Measurements from ENCODE around the gene GOLPH3.
"Not testable (repeated sequence)": the region's sequence is repeated elsewhere in the genome, so short reads cannot be mapped to it uniquely, and the experiment has no call there.

Gene GOLPH3

DNA sequence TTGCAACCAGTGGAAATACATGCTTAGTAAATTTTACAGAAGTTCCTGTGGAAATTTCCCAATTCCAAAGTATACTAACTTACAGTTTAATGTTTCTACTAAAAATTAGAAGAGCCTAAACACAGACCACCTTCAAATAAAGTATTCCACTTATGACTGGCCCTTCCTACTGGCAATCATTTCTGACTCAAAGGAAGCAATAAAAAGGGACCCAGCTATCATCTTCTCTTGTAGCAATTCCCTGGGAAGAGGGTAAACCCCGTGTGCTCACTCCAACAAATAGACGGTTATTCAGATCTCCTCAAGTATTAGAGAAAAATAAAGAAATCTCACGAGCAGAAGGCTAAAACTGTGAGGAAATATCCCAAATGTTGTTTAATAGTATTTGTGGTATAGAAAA, 43.3 kb downstream of the GOLPH3 start:
- in situ Hi-C loops (cut with HindIII; ENCODE audit: low sequenced_read_pairs), result no loop called here
- TF ChIP-seq, protein P1, sequence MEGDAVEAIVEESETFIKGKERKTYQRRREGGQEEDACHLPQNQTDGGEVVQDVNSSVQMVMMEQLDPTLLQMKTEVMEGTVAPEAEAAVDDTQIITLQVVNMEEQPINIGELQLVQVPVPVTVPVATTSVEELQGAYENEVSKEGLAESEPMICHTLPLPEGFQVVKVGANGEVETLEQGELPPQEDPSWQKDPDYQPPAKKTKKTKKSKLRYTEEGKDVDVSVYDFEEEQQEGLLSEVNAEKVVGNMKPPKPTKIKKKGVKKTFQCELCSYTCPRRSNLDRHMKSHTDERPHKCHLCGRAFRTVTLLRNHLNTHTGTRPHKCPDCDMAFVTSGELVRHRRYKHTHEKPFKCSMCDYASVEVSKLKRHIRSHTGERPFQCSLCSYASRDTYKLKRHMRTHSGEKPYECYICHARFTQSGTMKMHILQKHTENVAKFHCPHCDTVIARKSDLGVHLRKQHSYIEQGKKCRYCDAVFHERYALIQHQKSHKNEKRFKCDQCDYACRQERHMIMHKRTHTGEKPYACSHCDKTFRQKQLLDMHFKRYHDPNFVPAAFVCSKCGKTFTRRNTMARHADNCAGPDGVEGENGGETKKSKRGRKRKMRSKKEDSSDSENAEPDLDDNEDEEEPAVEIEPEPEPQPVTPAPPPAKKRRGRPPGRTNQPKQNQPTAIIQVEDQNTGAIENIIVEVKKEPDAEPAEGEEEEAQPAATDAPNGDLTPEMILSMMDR (IDR thresholded peaks at IDR 0.05; ENCODE audit: low read depth, low read length), result no peak
- DNase-seq (ENCODE audit: low read depth, low spot score), result no peak
- H3K4me3 ChIP-seq (ENCODE audit: low read depth, low read length), result no peak overlapping the region

DNA sequence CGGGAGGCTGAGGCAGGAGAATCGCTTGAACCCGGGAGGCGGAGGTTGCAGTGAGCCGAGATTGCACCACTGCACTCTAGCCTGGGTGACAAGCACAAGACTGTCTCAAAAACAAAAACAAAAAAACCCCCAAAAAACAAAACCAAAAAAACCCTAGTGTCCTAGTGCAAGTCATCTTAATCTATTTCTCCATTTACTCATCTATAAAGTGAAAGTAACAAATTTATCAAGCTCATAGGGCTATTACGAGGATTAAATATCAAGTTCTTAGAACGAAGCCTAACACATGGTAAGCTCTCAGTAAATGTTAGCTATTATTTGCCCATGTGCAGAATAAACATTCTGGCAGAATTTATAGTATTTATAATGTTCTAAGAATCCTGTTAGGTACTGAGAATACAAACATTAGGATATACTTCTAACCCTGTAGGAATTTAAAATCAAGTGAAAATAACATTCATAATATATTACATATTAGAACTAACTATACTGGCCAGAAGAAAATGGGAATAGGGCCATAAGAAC, 45.0 kb downstream of the GOLPH3 start:
- no peak for DNase-seq (ENCODE audit: low read depth, low spot score)
- H3K4me3 ChIP-seq (ENCODE audit: low read depth, low read length), result no peak overlapping the region
- TF ChIP-seq, protein P1 (IDR thresholded peaks at IDR 0.05; ENCODE audit: low read depth, low read length), result no peak
- in situ Hi-C loops (cut with HindIII; ENCODE audit: low sequenced_read_pairs), result no loop called here

DNA sequence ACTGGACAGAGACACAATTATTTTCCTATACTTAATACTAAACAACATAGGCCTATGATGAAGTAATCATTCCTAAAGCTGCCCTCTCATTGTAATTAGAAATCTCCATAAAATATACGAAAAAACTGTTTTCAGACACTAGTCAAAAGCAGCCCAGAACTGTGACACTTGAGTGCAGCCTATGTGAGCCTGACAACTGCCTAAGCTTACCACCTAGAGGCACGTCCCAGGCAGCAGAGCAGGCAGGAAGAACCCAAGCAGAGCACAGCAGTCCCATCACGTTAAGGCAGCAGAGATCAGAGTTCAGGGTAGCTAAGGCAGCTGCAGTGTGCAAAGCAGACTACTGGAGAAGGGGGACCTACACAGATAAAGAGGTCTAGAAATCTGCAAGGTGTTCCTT, 46.4 kb downstream of the GOLPH3 start:
- in situ Hi-C loops (cut with HindIII; ENCODE audit: low sequenced_read_pairs), result no loop called here
- no peak for DNase-seq (ENCODE audit: low read depth, low spot score)
- TF ChIP-seq, protein P1 (IDR thresholded peaks at IDR 0.05; ENCODE audit: low read depth, low read length), result no peak
- no peak overlapping the region for H3K4me3 ChIP-seq (ENCODE audit: low read depth, low read length)

DNA sequence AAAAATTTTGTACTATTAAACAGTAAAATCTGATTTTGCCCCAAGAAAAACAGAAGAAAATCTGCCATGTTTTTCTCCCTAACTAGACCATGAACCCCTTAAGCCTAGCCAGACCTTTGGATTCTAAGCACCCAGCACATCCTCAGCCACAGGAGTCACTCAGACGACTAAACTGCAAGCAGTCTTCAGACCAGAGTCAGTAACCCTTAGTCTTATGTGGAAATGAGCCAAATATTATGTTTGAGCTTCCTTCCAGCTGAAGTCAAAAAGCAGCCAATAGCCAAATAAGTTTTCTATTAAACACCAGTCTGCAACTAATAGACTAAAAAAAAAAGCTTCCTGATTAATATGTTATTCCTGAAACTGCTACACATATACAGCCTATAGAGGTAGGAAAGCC, 47.4 kb downstream of the GOLPH3 start:
- in situ Hi-C loops (cut with HindIII; ENCODE audit: low sequenced_read_pairs), result no loop called here
- TF ChIP-seq, protein P1 (IDR thresholded peaks at IDR 0.05; ENCODE audit: low read depth, low read length), result no peak
- H3K4me3 ChIP-seq (ENCODE audit: low read depth, low read length), result no peak overlapping the region
- DNase-seq (ENCODE audit: low read depth, low spot score), result peak; percentile 39

DNA sequence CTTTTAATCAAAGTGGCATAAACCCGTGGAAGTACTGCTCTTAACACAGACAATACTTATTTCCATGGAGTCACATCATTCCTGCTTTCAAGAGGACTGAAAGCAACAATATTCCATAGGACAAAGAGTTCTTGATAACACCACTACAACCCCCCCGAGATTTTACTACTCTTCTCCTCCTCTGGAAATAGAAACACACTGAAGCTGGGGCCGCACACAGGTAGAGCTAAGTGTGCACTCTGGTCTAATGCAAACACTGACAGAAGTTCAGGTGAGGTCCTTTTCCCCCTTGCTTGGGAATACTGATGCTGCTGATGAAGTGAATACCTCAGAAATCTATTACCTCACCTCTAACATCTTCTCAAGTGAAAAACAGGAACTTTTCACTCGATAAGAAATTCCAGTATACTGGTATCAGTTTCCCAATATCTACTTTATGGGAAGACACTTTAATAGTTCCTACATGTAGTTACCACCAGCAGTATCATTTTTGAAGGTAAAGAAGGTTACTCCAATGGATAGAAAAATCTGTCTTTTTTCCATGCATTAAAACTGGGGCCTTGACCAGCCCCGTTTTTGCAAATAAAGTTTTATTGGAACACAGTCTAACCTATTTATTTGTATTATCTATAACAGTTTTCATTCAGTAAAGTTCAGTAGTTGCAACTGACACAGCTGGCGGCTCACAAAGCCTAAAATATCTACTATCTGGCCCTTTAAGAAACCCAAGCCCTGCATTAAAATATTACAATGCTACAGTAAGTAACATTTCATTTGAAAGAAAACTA, 50.0 kb downstream of the GOLPH3 start:
- TF ChIP-seq, protein P1 (IDR thresholded peaks at IDR 0.05; ENCODE audit: low read depth, low read length), result no peak
- DNase-seq (ENCODE audit: low read depth, low spot score), result no peak
- no peak overlapping the region for H3K4me3 ChIP-seq (ENCODE audit: low read depth, low read length)
- in situ Hi-C loops (cut with HindIII; ENCODE audit: low sequenced_read_pairs), result no loop called here

DNA sequence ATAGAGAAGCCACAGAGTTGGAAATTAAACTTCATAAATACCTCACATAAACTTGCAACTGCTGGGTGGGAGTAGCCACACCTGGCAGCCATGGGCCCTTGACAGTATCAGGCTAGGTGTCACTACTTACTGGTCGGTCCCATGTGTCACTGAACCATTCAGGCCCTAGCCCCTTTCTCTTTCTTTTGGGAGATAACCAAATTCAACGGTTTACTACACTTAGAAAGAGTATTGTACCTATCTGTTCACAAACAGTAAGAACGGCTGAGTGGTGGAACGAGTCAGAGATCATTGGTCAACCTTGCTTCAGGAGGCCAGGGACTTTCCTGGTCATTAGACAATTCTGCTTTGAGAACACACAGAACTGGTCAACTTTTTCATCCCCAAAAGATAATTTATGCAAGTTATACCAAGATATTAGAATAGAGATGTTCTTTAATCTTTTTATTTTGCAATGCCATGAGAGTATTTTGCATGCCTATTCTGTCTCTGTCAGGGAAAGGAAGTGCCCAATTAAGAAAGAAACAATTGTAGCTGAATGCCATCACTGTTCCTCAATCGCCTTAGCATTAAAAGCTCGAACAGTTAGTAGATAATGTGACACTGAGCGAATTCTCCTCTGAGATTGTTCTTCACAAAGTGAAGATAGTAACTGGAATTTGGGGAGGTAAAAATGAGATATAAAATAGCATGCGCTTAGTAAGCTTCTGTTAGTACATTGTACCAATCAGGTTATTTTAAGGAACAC, 50.9 kb downstream of the GOLPH3 start:
- TF ChIP-seq, protein P1 (IDR thresholded peaks at IDR 0.05; ENCODE audit: low read depth, low read length), result no peak
- no peak overlapping the region for H3K4me3 ChIP-seq (ENCODE audit: low read depth, low read length)
- in situ Hi-C loops (cut with HindIII; ENCODE audit: low sequenced_read_pairs), result no loop called here
- no peak for DNase-seq (ENCODE audit: low read depth, low spot score)

DNA sequence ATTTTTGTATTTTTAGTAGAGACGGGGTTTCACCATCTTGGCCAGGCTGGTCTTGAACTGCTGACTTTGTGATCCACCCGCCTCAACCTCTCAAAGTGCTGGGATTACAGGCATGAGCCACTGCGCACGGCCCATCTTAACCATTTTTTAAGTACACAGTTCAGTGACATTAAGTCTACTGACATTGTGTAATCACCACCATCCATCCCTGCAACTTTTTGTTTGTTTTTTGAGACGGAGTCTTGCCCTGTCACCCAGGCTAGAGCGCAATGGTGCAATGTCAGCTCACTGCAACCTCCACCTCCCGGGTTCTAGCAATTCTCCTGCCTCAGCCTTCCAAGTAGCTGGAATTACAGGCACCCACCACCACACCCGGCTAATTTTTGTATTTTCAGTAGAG, 55.2 kb downstream of the GOLPH3 start:
- DNase-seq (ENCODE audit: low read depth, low spot score); in situ Hi-C loops (cut with HindIII; ENCODE audit: low sequenced_read_pairs); H3K4me3 ChIP-seq (ENCODE audit: low read depth, low read length): not testable (repeated sequence)

Measured in astrocyte of the spinal cord (primary cell).